Upper lobe of left lung (tissue), 6 donors: ENCODE measurements around the gene GOSR2. TPM values are rescaled to one million over a fixed set of nuclear protein-coding genes. Genes with fewer than 3 reads are reported as not detected.
A peak's percentile ranks its signal among the peaks of the same experiment; 100 is the strongest.

Experiments
- ATAC-seq, 2 donors: fragments of 200-7000 bp; cut with Tn5 transposase; one replicate each; pipeline ENCODE4 v1.9.1; 2022; ENCODE audit warnings: mild to moderate bottlenecking in 2 of 2, moderate library complexity in 2 of 2; ENCODE audit not compliant: low FRiP score in 2 of 2
- DNase-seq, 2 donors: peaks; one replicate each; pipeline ENCODE4 v3.0.0-alpha.2; 2019 to 2020
- H3K27ac ChIP-seq, 4 donors: fragments of 200-600 bp; sonication (generic); one replicate each; pipeline ENCODE4 v1.5.1; 2016 to 2019
- H3K27me3 ChIP-seq, 4 donors: fragments of 200-600 bp; sonication (generic); one replicate each; pipeline ENCODE4 v1.5.1; 2017 to 2019
- H3K36me3 ChIP-seq, 4 donors: fragments of 200-600 bp; sonication (generic); one replicate each; pipeline ENCODE4 v1.5.1; 2016 to 2019
- H3K4me1 ChIP-seq, 4 donors: fragments of 200-600 bp; sonication (generic); one replicate each; pipeline ENCODE4 v1.5.1; 2018 to 2019
- H3K4me3 ChIP-seq, 4 donors: fragments of 200-600 bp; sonication (generic); one replicate each; pipeline ENCODE4 v1.5.1; 2017 to 2019; ENCODE audit warnings: mild to moderate bottlenecking in 2 of 4, moderate library complexity in 1 of 4
- H3K9me3 ChIP-seq, 4 donors: fragments of 200-600 bp; sonication (generic); one replicate each; pipeline ENCODE4 v1.5.1; 2018 to 2019
- EP300 ChIP-seq, 4 donors: sonication (generic); formaldehyde crosslinking; IDR thresholded peaks; one replicate each; pipeline ENCODE4 v1.5.1; 2017; ENCODE audit warnings: antibody characterized with exemption in 4 of 4, control low read depth in 2 of 4
- POLR2A ChIP-seq, 4 donors: fragments of 450-650 bp; IDR thresholded peaks; one replicate each; pipeline ENCODE4 v1.5.1; 2016 to 2017; ENCODE audit warnings: antibody characterized with exemption in 4 of 4, mild to moderate bottlenecking in 2 of 4
- POLR2AphosphoS5 ChIP-seq, 2 donors: sonication (generic); formaldehyde crosslinking; IDR thresholded peaks; one replicate each; pipeline ENCODE4 v1.5.1; 2017; ENCODE audit warnings: antibody characterized with exemption in 2 of 2
- WGBS, 2 donors: methylation state at CpG; one replicate each; pipeline ENCODE4 v1.1.5; 2017 to 2018; 5-methylcytosine and 5-hydroxymethylcytosine counted together
- total RNA-seq, 6 donors: library from RNA; depleted of rRNA in 4 of 6; stranded (reverse); fragments of >200 nt in 4 of 6; gene quantifications; one replicate each; pipeline versions ENCODE4 v1.1.0 to v1.2.1, GENCODE V29; 2016 to 2021
- TF ChIP-seq, protein P1 (sequence below), 6 experiments: fragments of 450-650 bp in 4 of 6; fragments of 200-600 bp in 2 of 6; sonication (generic) in 2 of 6; IDR thresholded peaks; one replicate each; pipeline ENCODE4 v1.5.1; 2016 to 2019; ENCODE audit warnings: antibody characterized with exemption in 6 of 6
- donor health status: DM: no; HTN: no; CAD: no; lungs with moderate emphysema.
- donor health status: DM: no; HTN: yes; CAD: no; lungs with severe emphysema.

Gene GOSR2
- total RNA-seq, 6 donors from 2014 or later = 40.3 to 79.6 (median 50.8) TPM

- 55 to 69% methylated on average over 17 to 29 of the region's 29 CpGs for WGBS, 2 donors
- peak in 1 of 2 donors; percentile 66 for DNase-seq
- H3K4me3 ChIP-seq = no peak overlapping the region
- no peaks in the 10 kb centered on the region for H3K27me3 ChIP-seq
- no peaks in the 10 kb centered on the region for H3K36me3 ChIP-seq
- no peaks in the 10 kb centered on the region for H3K9me3 ChIP-seq
- peak in 1 of 2 donors; percentile 27 for ATAC-seq
- no peak overlapping the region for H3K27ac ChIP-seq
- no peak for TF ChIP-seq POLR2AphosphoS5 (IDR thresholded peaks at IDR 0.05)
- TF ChIP-seq POLR2A (IDR thresholded peaks at IDR 0.05) = no peak
- no peak for TF ChIP-seq EP300 (IDR thresholded peaks at IDR 0.05)
- TF ChIP-seq, protein P1, sequence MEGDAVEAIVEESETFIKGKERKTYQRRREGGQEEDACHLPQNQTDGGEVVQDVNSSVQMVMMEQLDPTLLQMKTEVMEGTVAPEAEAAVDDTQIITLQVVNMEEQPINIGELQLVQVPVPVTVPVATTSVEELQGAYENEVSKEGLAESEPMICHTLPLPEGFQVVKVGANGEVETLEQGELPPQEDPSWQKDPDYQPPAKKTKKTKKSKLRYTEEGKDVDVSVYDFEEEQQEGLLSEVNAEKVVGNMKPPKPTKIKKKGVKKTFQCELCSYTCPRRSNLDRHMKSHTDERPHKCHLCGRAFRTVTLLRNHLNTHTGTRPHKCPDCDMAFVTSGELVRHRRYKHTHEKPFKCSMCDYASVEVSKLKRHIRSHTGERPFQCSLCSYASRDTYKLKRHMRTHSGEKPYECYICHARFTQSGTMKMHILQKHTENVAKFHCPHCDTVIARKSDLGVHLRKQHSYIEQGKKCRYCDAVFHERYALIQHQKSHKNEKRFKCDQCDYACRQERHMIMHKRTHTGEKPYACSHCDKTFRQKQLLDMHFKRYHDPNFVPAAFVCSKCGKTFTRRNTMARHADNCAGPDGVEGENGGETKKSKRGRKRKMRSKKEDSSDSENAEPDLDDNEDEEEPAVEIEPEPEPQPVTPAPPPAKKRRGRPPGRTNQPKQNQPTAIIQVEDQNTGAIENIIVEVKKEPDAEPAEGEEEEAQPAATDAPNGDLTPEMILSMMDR (IDR thresholded peaks at IDR 0.05) = no peak
- H3K4me1 ChIP-seq = peaks cover 0 to 5% (median 0%) of the 10 kb centered on the region in 4 donors
Observed at GRCh38 chr17:46894476-46895151, 28.3 kb upstream of the GOSR2 start.

DNA sequence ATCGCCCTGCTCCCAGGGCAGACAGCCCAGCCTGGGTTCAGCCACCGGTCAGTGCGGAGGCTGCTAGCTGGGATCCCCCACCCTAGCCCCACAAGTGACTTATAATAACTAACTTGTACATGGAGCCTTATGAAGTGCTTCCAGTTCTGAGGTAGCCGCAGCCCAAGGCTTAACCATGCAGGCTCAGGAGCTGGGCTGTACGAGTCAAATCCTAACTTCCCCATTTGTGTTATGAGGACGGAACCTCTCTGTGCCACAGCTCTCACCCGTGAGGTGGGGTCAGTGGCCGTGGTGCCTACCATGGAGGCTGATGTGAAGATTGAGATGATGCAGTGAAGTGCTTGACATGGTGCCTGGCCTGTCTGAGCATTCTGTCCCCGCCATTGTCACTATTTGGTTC lies 27.8 kb upstream of the GOSR2 start:
- H3K9me3 ChIP-seq = no peaks in the 10 kb centered on the region
- H3K27ac ChIP-seq = no peak overlapping the region
- ATAC-seq (no peak), DNase-seq (no peak)
- no peaks in the 10 kb centered on the region for H3K36me3 ChIP-seq
- TF ChIP-seq, protein P1 (IDR thresholded peaks at IDR 0.05) = no peak
- no peak for TF ChIP-seq POLR2A (IDR thresholded peaks at IDR 0.05)
- no peak for TF ChIP-seq EP300 (IDR thresholded peaks at IDR 0.05)
- TF ChIP-seq POLR2AphosphoS5 (IDR thresholded peaks at IDR 0.05) = no peak
- WGBS, 2 donors = 69 to 71% methylated on average over 8 to 9 of the region's 9 CpGs
- no peaks in the 10 kb centered on the region for H3K27me3 ChIP-seq
- no peak overlapping the region for H3K4me3 ChIP-seq
- H3K4me1 ChIP-seq = peaks cover 0 to 5% (median 0%) of the 10 kb centered on the region in 4 donors

DNA sequence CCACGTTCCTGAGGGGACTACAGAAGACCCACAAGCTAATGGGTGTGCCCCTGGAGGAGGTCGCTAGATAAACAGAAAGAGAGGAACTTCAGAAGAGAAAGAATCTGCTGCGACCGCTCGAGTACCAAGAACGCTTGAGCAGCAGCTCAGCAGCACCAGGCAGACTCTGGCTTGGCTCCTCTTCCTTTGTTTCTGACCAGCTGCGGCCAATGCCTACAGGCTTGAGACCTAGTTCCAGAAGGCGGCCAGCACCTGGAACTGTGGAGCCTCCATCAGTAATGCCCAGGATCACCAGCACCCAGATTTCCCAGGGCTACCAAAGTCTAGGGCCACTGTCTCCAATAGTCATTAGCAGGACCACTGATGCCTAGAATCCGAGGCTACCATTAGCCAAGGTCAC lies 26.0 kb upstream of the GOSR2 start:
- Histone ChIP-seq H3K27ac (no peak overlapping the region), H3K4me1 (no peaks in the 10 kb centered on the region), H3K36me3 (no peaks in the 10 kb centered on the region), H3K4me3 (no peak overlapping the region), H3K27me3 (no peaks in the 10 kb centered on the region), H3K9me3 (no peaks in the 10 kb centered on the region)
- ATAC-seq (no peak), DNase-seq (no peak)
- WGBS, 2 donors = 80 to 88% methylated on average over 9 of the region's 9 CpGs
- no peak for TF ChIP-seq POLR2A (IDR thresholded peaks at IDR 0.05)
- no peak for TF ChIP-seq POLR2AphosphoS5 (IDR thresholded peaks at IDR 0.05)
- TF ChIP-seq, protein P1 (IDR thresholded peaks at IDR 0.05) = no peak
- TF ChIP-seq EP300 (IDR thresholded peaks at IDR 0.05) = no peak

GRCh38 chr17:46898364-46898763 lies 24.6 kb upstream of the GOSR2 start:
- Histone ChIP-seq H3K27me3 (no peaks in the 10 kb centered on the region), H3K27ac (no peak overlapping the region), H3K9me3 (no peaks in the 10 kb centered on the region), H3K4me1 (no peaks in the 10 kb centered on the region), H3K4me3 (no peak overlapping the region), H3K36me3 (no peaks in the 10 kb centered on the region)
- ATAC-seq = no peak
- no peak for DNase-seq
- WGBS, 2 donors = 74 to 75% methylated on average over 2 of the region's 2 CpGs
- TF ChIP-seq POLR2A (IDR thresholded peaks at IDR 0.05) (no peak), EP300 (IDR thresholded peaks at IDR 0.05) (no peak), POLR2AphosphoS5 (IDR thresholded peaks at IDR 0.05) (no peak)
- TF ChIP-seq, protein P1 (IDR thresholded peaks at IDR 0.05) = no peak

DNA sequence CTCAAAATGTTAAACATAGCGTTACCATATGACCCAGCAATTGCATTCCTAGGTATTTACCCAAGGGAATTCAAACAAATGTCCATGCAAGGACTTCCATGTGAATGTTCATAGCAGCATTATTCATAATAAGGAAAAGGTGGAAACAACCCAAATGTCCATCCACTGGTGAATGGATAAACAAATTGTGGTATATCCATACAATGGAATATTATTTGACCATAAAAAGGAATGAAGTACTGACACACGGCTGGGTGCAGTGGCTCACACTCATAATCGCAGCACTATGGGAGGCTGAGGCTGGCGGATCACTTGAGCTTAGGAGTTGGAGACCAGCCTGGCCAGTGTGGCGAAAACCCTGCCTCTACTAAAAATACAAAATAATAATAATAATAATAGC lies 24.1 kb upstream of the GOSR2 start:
- DNase-seq = no peak
- ATAC-seq = no peak

More for the DNA sequence above, 24.1 kb upstream of the GOSR2 start:
- no peak overlapping the region for H3K27ac ChIP-seq
- 95 to 96% methylated on average over 5 of the region's 5 CpGs for WGBS, 2 donors
- H3K36me3 ChIP-seq = no peaks in the 10 kb centered on the region
- H3K9me3 ChIP-seq = no peaks in the 10 kb centered on the region
- no peaks in the 10 kb centered on the region for H3K27me3 ChIP-seq
- TF ChIP-seq EP300 (IDR thresholded peaks at IDR 0.05) (no peak), POLR2AphosphoS5 (IDR thresholded peaks at IDR 0.05) (no peak), POLR2A (IDR thresholded peaks at IDR 0.05) (no peak)
- TF ChIP-seq, protein P1 (IDR thresholded peaks at IDR 0.05) = no peak
- no peaks in the 10 kb centered on the region for H3K4me1 ChIP-seq
- no peak overlapping the region for H3K4me3 ChIP-seq
